ENCODE results near the gene ZNF488. TPM values are rescaled to one million over a fixed set of nuclear protein-coding genes. Genes with fewer than 3 reads are reported as not detected.

ZNF488 gene
- polyA plus RNA-seq, 1 experiment = 0.15 TPM

GRCh38 chr10:47404446-47404845, 20.4 kb upstream of the ZNF488 start:
- ChIA-PET POLR2A (no interaction called here), CTCF (no interaction called here)

DNA sequence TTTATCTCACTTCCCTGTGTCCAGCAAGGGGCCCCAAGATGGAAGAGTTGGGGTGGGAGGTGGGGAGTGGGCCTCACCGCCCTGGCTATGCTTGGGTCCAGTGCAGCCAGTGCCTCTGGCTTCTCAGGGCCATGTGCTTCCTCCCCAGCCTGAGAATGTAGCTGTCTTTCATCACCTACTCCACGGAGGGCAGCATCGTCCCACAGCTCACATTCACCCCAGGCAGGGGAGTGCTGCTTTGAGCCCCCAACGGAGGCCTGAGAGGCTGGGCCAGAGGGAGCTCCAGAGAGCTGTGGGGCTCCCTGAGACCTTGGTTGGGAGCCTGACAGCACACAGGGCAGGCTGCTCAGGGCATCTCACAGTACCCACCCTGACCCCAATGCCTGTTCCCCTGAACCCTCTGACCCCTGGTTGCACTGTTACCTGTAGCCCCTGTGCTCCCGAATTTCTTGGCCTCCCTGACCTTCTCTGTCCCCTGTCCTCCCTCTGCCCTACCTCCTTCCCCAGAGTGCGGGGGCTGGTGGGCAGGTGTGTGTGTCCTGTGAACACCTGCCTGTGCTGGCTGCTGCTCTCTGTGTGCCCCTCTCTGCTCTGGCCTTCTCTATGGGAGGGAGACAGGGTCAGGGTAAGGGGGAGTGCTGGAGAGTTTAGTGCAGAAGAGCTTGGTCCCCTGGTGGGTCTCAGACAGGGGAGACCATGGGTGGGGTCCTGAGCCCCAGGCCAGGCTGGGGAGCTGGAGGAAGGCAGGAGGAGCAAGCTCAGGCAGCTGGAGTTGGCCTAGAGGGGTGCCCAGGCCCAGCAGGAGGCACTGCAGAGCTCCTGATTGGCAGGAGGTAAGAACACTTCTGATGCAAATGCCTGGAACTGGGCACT, 19.6 kb upstream of the ZNF488 start:
- DNase-seq (ENCODE audit: low read depth) = no peak
- CTCF ChIA-PET = interaction anchor here (0.9 to 1.5 kb wide), 2 partner anchors 9 to 35 kb away, joined by 3 to 4 read pairs; no protein-coding TSS in a partner anchor

More at GRCh38 chr10:47404446-47404845, 20.4 kb upstream of the ZNF488 start:
- no peak for TF ChIP-seq CTCF (IDR thresholded peaks at IDR 0.05; ENCODE audit: insufficient read depth, low read depth, low read length)
- H3K4me3 ChIP-seq (ENCODE audit: low read depth, low read length) = no peak overlapping the region
- H3K36me3 ChIP-seq (ENCODE audit: control insufficient read depth, insufficient read depth, low read length) = no peaks in the 10 kb centered on the region
- DNase-seq (ENCODE audit: low read depth) = no peak
- no peaks in the 10 kb centered on the region for H3K27me3 ChIP-seq (ENCODE audit: control insufficient read depth, insufficient read depth, low read length)

DNA sequence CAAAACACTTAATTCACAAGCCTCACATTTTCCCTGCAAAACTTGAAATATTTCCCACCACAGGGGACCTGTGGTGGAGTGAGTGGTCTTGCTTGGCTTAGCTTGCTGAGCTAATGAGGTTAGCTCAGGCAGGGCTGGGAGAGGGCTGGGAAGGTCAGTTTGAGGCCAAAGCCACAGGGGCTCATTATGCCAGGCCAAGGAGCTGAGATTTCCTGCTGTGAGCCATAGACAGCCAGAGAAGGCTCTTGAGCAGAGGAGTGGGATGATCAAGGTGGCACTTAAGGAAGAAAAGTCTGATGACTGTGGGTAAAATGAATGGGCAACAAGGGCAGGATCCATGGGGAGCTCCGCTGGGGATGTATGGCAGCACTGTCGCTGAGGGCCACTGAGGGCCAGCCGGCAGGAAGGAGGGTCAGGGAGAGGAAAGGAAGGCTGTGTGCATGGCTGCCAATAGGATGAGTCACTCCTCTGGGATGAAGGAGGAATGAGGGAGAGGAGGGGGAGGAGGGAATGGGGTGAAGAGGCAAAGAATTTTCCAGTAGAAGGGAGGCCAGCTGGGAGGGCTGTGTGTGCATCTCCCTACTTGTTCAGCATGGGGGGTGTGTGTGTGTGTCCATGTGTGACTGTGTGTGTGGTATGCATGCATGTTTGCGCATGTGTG, 18.7 kb upstream of the ZNF488 start:
- H3K4me3 ChIP-seq (ENCODE audit: low read depth, low read length) = no peak overlapping the region
- ChIA-PET CTCF (interaction anchor here (0.9 to 1.5 kb wide), 3 partner anchors 10 to 36 kb away, joined by 3 to 4 read pairs (median 3); no protein-coding TSS in a partner anchor), POLR2A (no interaction called here)
- TF ChIP-seq CTCF (IDR thresholded peaks at IDR 0.05; ENCODE audit: insufficient read depth, low read depth, low read length) = no peak
- H3K27me3 ChIP-seq (ENCODE audit: control insufficient read depth, insufficient read depth, low read length) = no peaks in the 10 kb centered on the region
- no peaks in the 10 kb centered on the region for H3K36me3 ChIP-seq (ENCODE audit: control insufficient read depth, insufficient read depth, low read length)
- DNase-seq (ENCODE audit: low read depth) = peak; percentile 51

More for the DNA sequence above, 19.6 kb upstream of the ZNF488 start:
- TF ChIP-seq CTCF (IDR thresholded peaks at IDR 0.05; ENCODE audit: insufficient read depth, low read depth, low read length) = no peak
- POLR2A ChIA-PET = no interaction called here
- H3K36me3 ChIP-seq (ENCODE audit: control insufficient read depth, insufficient read depth, low read length) = no peaks in the 10 kb centered on the region
- no peak overlapping the region for H3K4me3 ChIP-seq (ENCODE audit: low read depth, low read length)
- no peaks in the 10 kb centered on the region for H3K27me3 ChIP-seq (ENCODE audit: control insufficient read depth, insufficient read depth, low read length)

DNA sequence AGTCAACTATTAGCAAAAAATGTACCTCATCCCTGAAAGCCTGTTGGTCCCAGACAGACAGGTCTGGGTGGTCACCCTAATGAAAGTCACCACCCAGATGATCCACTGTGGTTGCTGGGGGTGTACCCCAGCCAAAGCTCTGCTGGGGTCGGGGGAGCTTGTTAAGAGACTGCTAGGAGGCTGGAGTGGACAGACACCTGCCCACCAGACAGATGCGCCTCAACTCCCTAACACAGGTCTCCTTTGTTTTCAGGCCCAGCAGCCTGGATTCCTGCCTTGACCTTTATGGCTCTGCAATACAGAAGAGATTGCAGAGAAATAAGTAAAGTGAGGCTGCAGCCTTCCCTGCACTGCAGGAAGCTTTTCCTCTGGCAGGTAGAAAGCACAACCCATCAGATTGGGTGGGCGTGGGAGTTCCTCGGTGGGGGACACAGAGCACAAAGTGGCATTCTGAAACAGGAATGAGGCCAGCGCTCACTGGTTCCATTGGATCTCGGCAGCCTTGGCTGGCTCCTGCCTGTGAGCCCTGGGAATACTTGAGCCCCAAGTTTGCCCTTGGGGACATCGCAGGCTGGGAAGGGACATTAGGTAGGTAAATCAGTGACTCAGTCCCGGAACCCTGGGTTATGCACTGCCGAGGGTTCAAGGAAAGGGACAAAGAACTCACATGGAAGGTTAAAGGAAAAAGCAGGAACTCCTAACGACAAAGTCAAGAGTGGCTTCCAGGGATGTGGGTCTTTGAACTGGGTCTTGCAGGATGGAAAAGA, 18.0 kb upstream of the ZNF488 start:
- ChIA-PET POLR2A (no interaction called here), CTCF (interaction anchor here (0.9 kb wide), 1 partner anchor 9 kb away, joined by 3 read pairs; no protein-coding TSS in a partner anchor)
- Histone ChIP-seq H3K4me3 (ENCODE audit: low read depth, low read length) (no peak overlapping the region), H3K36me3 (ENCODE audit: control insufficient read depth, insufficient read depth, low read length) (no peaks in the 10 kb centered on the region), H3K27me3 (ENCODE audit: control insufficient read depth, insufficient read depth, low read length) (no peaks in the 10 kb centered on the region)
- no peak for DNase-seq (ENCODE audit: low read depth)
- TF ChIP-seq CTCF (IDR thresholded peaks at IDR 0.05; ENCODE audit: insufficient read depth, low read depth, low read length) = no peak
